IPS-18c (cell line): ENCODE results near the gene NXT1.

ENCODE experiments used
- H3K4me3 ChIP-seq: 2 replicates; pipeline ENCODE4 v1.7.0; 2013; ENCODE audit warnings: low read depth, mild to moderate bottlenecking, low read length, moderate library complexity; ENCODE audit not compliant: insufficient read depth
- H3K9me3 ChIP-seq: one replicate; pipeline ENCODE4 v1.6.1; 2013; ENCODE audit warnings: mild to moderate bottlenecking, low read length, moderate library complexity; ENCODE audit not compliant: control insufficient read depth, insufficient read depth

NXT1 gene

GRCh38 chr20:23368316-23369071 lies 17.9 kb downstream of the NXT1 start:
- Histone ChIP-seq H3K4me3 (no peak overlapping the region), H3K9me3 (no peaks in the 10 kb centered on the region)

GRCh38 chr20:23369072-23369823 lies 18.7 kb downstream of the NXT1 start:
- H3K9me3 ChIP-seq: no peaks in the 10 kb centered on the region
- no peak overlapping the region for H3K4me3 ChIP-seq

GRCh38 chr20:23370274-23370673 lies 19.7 kb downstream of the NXT1 start:
- Histone ChIP-seq H3K9me3 (no peaks in the 10 kb centered on the region), H3K4me3 (no peak overlapping the region)

DNA sequence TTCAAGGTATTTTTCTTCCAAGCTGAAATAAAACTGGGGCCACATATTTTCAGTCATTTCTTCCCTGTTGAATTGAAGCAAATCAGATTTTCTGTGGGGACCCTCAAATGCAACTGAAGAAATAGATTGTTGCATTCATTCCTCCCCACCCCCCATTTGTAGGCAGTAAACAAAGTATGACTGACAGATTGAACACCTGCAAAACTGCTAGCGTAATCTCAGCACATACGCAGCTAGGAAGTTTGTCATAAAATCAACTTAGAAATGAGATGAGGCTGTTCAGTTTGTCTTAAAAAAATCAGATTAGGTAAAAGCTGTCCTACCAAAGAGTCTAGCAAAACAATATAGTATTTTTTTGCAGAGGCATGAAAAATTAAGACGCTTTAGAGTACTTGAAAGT lies 20.3 kb downstream of the NXT1 start:
- Histone ChIP-seq H3K9me3 (no peaks in the 10 kb centered on the region), H3K4me3 (no peak overlapping the region)

DNA sequence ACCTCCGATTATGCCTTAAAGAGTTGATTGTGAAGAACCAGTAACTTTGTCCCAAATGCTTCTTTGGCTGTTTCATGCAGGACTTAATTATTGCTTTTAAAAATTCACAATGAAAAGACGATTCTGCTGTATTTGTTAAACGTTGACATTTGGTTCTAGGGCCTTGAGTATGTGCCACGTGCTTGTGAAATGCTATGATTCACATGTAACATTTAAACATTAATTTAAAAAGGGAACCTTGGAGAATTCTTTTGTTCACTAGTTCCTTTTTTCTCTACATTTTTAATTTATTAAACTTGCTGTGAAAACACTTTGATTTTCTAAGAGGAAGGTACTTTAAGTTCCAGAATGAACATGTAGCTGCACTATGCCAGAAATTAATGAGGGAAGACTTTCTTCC lies 20.9 kb downstream of the NXT1 start:
- H3K4me3 ChIP-seq: no peak overlapping the region
- H3K9me3 ChIP-seq: no peaks in the 10 kb centered on the region

GRCh38 chr20:23374441-23374840 lies 23.9 kb downstream of the NXT1 start:
- H3K4me3 ChIP-seq: no peak overlapping the region
- no peaks in the 10 kb centered on the region for H3K9me3 ChIP-seq

GRCh38 chr20:23375827-23376226 lies 25.2 kb downstream of the NXT1 start:
- no peaks in the 10 kb centered on the region for H3K9me3 ChIP-seq
- H3K4me3 ChIP-seq: no peak overlapping the region

DNA sequence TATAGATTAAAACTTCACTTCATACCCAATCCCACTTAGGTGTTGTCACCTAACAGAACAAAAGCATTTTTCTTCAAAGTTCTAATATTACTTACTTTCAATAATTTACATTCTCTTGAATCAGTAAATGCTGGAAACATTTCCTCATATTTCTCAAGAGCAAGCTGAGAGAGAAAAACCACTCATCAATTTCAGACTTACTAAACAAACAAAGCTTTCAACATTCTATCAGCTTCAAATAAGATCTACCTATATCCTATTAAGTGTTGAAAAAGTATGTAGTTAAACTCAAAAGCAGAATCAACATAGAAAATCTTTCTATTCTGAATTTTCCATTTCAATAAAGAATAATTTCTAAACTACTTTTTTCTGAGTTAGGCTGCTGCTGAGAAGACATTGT lies 29.2 kb downstream of the NXT1 start:
- no peaks in the 10 kb centered on the region for H3K9me3 ChIP-seq
- H3K4me3 ChIP-seq: no peak overlapping the region

GRCh38 chr20:23381876-23382275 lies 31.3 kb downstream of the NXT1 start:
- Histone ChIP-seq H3K9me3 (no peaks in the 10 kb centered on the region), H3K4me3 (no peak overlapping the region)

DNA sequence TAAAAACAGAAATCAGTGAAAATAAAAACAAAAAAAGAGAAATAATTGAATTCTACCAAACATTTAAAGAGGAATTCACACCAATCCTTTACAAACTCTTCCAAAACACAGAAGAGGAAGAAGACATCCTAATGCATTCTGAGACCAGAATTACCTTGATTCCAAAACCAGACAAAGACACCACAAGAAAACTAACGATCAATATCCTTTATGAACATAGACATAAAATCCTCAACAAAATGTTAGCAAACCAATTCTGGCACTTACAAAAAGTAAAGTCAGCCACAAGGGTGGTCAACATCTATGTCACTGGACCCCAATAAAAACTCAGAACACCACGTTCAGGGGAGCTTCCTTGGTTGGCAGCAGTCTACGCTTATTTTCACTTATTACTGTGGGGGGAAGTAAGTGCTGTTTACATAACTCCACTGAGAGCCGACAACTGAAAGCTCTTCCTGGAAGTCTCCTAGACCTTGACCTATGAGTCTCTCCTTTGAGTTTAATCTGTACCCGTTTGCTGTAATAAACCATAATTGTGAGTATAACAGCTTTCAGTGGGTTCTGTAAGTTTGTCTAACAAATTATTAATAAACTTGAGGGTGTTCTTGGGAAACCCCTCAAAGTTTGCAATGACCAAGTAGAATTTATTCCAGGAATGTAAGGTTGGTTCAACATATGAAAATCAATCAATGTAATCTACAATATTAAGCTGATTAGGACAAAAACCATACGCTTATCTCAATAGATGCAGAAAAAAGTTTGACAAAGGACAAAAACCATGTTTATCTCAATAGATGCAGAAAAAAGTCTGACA lies 35.9 kb downstream of the NXT1 start:
- Histone ChIP-seq H3K4me3 (no peak overlapping the region), H3K9me3 (no peaks in the 10 kb centered on the region)

DNA sequence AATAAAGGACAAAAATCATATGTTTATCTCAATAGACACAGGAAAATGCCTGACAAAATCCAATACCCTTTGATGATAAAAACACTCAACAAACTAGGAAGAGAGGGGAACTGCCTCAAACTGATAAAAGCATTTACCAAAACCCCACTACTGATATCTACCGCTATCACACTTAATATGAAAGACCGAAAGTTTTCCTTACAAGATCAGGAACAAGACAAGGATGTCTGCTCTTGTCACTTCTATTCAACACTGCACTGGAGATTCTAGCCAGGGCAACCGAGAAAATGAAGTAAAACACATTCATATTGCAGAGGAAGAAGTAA lies 36.5 kb downstream of the NXT1 start:
- Histone ChIP-seq H3K9me3 (no peaks in the 10 kb centered on the region), H3K4me3 (no peak overlapping the region)

- no peak overlapping the region for H3K4me3 ChIP-seq
Measured at GRCh38 chr20:23390091-23390774, 39.6 kb downstream of the NXT1 start.

GRCh38 chr20:23391707-23392310 lies 41.2 kb downstream of the NXT1 start:
- H3K9me3 ChIP-seq: no peaks in the 10 kb centered on the region
- no peak overlapping the region for H3K4me3 ChIP-seq

More at GRCh38 chr20:23390091-23390774, 39.6 kb downstream of the NXT1 start:
- no peaks in the 10 kb centered on the region for H3K9me3 ChIP-seq

GRCh38 chr20:23393996-23394775 lies 43.6 kb downstream of the NXT1 start:
- Histone ChIP-seq H3K9me3 (no peaks in the 10 kb centered on the region), H3K4me3 (no peak overlapping the region)

- Histone ChIP-seq H3K4me3 (no peak overlapping the region), H3K9me3 (no peaks in the 10 kb centered on the region)
Measured at GRCh38 chr20:23396950-23397627, 46.5 kb downstream of the NXT1 start.

DNA sequence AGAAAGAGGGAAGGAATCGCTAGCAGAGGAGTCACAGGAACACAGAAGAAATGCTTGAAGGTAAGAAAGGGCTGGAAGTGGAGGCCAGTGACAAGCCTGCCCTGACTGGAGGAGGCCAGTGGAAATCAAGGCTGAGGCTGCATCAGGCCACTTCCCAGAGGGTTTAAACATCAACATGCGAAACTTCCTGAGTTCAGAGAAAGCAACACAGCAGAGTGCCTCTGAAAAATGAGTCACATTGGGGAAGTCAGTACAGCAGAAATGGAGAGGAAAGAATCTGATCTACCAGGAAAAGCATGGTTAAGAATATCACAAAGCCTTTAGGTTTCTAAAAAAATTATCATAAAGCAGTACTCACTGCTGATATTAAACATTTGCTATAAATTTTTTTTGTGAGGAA lies 47.4 kb downstream of the NXT1 start:
- Histone ChIP-seq H3K9me3 (no peaks in the 10 kb centered on the region), H3K4me3 (no peak overlapping the region)
